GF-D8 (cell line): ENCODE results near the gene RNASE2.
"Not testable (repeated sequence)": the region's sequence is repeated elsewhere in the genome, so short reads cannot be mapped to it uniquely, and the experiment has no call there.

ENCODE experiments used
- DNase-seq: peaks from one replicate; lab custom pipeline; 2025; lab: John Stamatoyannopoulos, UW

RNASE2 gene

DNA sequence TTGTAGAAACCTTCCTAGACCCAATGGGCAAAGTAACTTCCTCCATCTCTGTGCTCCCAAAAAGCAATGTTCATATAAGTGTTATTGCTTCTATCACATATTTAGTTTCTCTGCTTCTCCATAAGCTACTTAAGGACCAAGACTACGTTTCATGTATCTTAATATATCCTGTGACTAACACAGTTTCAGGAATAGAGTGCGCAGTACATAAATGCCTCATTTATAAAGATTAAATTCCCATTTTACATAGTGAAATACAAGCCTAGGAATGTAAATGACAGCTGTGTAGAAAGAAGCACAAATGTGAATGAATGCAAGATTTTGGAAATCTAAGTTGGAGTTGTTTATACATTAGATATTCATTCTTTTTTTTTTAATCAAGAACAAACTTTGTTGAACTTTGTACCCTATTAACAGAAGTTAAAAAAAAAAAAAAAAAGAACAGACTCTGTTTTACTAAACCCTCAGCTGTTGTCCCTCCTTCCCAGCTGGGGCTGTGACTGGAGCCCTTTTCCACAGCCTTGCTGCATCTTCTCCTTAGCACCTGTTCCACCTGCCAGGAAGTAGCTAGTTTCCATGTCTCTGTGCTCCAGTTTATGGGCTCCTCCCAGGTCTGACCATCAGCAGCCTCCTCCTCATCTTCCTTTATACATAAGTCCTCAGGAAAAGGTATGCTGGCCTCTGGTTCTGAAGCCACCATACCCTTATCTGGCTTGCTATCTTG, 27.5 kb downstream of the RNASE2 start:
- DNase-seq = no peak

DNA sequence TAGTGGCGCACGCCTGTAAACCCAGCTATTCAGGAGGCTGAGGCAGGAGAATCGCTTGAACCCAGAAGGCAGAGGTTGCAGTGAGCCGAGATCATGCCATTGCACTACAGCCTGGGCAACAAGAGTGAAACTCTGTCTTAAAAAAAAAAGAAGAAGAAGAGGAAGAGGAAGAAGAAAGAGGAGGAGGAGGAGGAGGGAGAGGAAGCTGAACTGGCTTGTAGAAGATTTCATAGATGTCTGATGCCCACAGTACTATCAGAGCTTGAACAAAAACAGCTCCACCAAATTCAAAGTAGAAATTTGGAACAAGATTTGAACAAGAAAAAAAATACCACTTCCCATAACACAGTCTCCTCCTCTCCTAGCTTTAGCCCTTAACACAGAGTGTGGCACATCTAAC, 30.4 kb downstream of the RNASE2 start:
- not testable (repeated sequence) for DNase-seq

DNA sequence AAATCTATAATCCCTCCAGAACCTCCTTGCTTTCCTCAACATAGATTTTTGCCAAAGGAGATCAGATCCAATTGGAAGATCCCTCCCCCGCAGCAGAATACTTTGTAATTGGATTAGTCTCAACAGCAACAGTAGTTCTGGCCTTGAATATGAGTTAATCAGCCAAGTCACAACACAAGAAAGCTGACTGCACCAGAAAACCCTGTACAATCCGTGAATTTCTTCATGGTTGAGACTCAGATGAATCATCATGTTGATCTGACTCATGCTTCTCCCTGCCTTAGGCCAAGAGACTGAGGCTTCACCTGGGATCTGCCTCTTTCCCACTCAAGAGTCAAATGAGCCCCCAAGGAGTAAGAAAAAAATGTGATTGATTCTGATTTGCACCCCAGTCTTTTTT, 31.5 kb downstream of the RNASE2 start:
- no peak for DNase-seq

DNA sequence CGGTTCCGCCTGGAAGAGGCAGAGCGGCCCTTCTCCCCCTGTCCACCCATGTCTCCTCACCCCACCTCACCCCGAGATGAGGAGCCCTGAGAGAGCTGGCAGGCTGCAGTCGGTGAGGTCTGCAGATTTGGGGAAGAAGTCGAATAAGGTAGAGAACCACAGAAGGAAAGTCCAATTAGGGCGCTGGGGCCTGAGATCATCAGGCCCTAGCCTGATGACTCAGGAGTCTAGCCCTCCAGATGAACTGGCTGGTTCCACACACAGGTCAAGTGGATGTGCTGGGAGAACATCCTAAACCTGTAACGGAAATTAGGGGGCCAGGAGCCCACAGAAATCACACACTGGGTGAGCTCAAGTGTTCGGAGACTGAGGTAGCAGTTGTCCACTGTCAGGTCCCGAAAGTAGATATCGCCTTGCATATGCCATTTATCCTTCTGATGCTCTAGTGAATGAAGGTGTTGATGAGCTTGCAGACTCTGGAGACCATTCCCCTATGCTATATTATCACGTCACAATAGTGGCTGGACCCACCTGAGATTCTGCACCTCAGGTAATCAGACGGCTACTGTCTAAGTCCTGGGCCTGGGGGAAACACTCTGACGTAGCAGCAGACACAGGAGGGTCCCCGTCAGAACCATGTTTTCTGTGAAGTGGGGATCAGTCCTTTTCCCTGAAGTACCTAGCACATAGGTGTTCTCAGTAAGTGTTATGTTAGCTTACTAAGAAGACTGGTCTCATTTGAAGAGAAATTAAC, 33.6 kb downstream of the RNASE2 start:
- no peak for DNase-seq

DNA sequence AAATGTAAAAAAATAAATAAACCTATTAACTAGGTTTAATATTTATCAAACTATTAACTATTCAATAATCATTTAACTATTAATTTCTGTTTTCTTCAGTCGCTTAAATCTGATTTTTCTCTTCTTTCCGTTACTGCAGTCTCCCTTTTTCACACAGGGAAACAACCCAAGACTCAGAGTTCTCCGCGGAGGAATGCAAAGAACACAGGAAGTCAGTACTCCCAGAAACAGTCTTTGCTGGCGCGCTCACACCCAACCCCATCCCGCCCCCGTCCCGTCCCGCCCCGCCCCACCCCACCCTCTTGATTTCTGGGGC, 34.1 kb downstream of the RNASE2 start:
- DNase-seq = no peak

DNA sequence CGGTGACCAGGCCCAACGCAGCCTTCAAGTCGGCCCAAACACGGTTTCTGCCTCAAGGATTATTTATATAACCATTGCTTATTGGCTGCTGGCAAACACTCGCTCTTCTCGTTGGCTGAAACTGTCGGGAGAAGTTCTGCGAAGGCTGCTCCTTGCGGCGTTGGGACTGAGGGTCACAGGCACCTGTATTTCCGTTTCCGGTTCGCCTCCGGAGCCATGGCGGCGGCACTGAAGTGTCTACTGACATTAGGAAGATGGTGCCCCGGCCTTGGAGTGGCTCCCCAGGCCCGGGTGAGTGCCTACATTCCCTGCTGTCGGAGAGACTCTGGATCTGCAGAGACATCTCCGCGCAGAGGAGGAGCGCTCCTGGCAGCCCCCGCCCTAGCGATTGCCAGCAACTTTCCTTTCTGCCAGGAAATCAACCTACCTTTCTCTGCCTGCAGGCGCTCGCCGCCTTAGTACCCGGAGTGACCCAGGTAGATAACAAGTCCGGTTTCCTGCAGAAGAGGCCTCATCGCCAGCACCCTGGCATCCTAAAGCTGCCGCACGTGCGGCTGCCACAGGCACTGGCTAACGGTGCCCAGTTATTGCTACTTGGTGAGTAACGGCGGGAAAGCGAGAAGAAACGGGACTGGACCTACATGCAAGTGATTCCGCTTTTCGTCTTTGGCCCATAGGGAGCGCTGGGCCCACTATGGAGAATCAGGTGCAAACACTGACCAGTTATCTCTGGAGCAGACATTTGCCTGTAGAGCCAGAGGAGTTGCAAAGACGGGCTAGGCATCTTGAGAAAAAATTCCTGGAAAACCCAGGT, 34.7 kb downstream of the RNASE2 start, which contains the start of gene METTL17:
Gene METTL17 (plus strand): TSS at position 194 of the 814 bp plus-strand sequence. CDS start 23 bp downstream, at position 217.
- peak; percentile 95 for DNase-seq

DNA sequence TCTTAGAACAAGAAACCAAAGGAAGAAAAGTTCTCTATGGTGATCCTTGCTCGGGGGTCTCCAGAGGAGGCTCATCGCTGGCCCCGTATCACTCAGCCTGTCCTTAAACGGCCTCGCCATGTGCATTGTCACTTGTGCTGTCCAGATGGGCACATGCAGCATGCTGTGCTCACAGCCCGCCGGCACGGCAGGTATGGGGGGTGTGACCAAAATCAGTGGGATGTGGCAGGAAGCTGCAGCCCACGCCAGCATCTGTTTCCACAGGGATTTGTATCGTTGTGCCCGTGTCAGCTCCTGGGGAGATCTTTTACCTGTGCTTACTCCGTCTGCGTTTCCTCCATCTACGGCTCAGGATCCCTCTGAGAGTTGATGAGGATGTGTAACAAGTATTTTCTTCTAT, 41.2 kb downstream of the RNASE2 start:
- no peak for DNase-seq

DNA sequence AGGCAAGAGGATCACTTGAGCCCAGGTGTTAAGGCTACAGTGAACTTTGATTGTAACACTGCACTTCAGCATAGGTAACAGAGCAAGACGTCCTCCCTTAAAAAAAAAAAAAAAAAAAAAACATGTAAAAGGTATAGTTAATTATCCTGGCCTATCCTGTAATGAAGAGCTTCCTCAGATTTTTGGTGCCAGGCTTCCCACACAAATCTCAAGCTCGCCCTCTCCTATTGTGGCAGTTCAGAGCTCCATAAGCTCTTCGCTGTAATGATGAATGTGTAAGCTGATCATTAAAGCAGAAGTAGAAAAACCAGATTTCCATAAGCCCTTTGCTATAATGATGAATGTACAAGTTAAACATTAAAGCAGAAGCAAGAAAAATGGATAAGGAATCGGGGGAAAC, 41.8 kb downstream of the RNASE2 start:
- DNase-seq = no peak

DNA sequence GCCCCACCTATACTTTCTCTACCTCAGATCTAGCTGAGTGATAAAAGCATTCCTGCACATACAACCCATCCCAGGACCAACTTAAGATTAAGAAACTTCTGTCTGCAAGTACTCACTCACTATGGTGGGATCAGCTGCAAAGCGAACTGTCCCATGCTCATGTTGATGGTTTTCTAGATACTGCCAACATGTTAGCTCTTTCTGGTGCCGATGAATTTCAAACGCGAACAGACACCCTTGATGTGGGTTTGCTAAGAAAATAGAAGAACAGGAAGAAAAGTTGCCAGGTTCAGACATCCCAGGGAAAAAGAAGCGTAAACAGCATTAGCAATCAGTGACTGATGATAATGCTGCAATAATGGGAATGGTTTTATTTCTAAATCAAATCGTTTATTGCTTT, 42.3 kb downstream of the RNASE2 start:
- no peak for DNase-seq

DNA sequence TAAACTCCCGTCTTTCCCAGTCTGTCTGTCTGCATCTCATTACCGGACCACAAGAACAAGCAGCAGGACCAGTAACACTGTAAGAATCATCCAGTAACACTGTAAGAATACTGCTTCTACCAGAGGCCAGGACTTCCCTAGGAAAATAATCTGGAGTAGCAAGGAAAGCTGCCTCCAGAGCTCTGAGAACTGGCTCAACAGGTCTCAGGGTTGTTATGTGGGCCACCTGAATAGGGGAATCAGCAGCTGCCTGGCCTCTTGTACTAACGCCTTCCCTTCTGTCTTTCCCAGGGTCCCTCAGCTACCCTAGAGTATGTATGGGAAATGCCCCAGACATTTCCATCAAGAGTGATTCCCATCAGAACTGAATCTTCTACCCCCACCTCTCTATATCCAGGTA, 42.9 kb downstream of the RNASE2 start:
- no peak for DNase-seq

DNA sequence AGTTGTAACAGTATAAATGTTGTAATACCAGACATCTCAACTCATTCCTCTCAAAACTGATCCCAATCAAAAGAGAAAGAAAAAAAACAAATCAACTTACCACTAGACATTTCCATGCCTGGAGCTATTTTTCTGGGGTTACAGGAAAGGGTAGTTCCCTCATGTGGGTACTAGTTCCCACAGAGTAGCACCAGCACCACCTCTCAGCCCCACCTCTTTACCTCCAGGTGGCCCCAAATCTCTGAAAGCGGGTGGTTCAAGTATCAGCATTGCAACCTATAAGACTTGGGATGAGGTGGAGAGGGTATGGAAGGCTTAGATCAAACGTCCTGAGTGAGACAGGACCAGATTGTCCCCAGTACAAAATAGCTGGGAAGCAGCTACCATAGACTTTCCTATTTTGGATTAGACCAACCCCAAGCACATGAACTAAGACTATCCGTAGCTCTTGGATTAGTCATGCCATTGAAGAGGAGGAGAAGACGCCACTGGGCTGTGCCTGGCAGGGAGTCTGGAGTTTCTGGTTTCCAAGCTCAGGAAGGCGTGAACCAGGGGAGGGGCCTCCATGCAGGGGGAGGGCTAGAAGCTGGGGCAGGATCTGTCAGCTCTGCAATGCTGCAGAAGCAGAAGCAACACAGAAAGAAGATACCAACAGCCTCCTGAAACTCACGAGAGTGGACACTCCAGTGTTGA, 43.5 kb downstream of the RNASE2 start, which contains the start of gene SLC39A2:
Gene SLC39A2 (plus strand): TSS at position 620 of the 693 bp plus-strand sequence. CDS start 154 bp downstream, outside the sequence.
- DNase-seq = no peak

DNA sequence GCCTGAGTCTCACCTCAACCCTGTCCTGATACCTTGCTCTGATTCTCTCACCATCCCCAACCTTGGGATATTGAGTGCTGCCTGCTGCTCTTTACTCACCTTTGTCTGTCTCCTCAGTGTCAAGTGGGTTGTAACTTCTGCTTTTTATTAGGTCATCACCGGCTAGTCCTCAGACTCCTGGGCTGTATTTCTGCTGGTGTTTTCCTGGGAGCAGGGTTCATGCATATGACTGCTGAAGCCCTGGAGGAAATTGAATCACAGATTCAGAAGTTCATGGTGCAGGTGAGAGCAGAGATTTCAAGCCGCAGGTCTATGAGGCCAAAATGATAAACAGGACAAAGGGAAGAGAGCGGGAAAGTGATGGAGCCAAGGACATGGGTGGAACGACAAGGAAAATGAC, 44.3 kb downstream of the RNASE2 start:
- DNase-seq = no peak

DNA sequence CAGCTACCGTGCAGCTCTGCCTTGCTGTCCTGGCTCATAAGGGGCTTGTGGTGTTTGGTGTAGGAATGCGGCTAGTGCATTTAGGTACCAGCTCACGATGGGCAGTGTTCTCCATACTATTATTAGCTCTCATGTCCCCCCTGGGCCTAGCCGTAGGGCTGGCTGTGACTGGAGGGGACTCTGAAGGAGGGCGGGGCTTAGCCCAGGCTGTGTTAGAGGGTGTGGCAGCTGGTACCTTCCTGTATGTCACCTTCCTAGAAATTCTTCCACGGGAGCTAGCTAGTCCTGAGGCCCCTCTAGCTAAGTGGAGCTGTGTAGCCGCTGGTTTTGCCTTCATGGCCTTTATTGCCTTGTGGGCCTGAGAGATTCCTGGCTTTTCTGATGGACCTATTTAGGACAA, 45.9 kb downstream of the RNASE2 start:
- DNase-seq = no peak

DNA sequence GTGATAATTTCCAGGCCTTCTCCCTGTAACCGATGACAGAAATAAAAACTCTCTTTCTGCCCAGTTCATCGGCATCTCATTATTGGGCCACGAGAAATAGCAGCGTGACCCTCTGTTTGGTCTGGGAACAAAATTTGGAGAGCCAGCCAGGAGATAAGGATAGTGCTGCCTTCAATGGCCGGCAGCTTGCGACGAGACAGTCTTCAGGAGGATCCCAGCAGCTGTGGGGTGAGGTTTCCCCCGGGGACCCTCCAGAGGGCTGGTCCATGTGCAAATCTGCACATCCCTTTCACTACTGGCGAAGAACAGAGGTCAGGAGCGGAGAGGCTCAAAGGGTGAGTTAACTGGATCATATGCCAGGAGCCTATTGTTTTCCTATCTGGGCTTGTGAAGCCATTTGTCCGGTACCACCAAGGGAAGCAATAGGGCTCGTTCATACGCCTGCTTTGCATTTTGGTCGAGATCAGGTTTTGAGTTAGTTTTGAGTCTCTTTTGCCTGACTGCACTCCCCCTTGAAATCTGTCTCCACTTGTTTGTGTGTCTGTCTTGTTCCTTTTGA, 48.6 kb downstream of the RNASE2 start:
- DNase-seq = no peak
